Adipose tissue (tissue), 3 donors: ENCODE data around the gene RAB11FIP3. TPM values are rescaled to one million over a fixed set of nuclear protein-coding genes. Genes with fewer than 3 reads are reported as not detected.
"Not testable (repeated sequence)": the region's sequence is repeated elsewhere in the genome, so short reads cannot be mapped to it uniquely, and the experiment has no call there.

Experiments
- H3K27ac ChIP-seq: one replicate; pipeline ENCODE4 v1.5.1; 2013; ENCODE audit warnings: low read depth, low read length
- WGBS, 3 donors: extraction: QIAGEN DNeasy Blood & Tissue Kit; methylation state at CpG; one replicate each; pipeline ENCODE4 v1.1.7; 2013; 5-methylcytosine and 5-hydroxymethylcytosine counted together
- polyA plus RNA-seq, 3 donors: library from polyadenylated mRNA; stranded (reverse); fragments of 200-250 nt; gene quantifications; one replicate each; pipeline ENCODE4 v1.2.3, GENCODE V29; 2013
- donor health status: healthy with polysubstance abuse.
- donor health status: Bipolar disorder and iron deficiency.
- donor health status: healthy.

The RAB11FIP3 gene
- polyA plus RNA-seq, 3 donors = 20.7 to 27.3 (median 21.9) TPM

DNA sequence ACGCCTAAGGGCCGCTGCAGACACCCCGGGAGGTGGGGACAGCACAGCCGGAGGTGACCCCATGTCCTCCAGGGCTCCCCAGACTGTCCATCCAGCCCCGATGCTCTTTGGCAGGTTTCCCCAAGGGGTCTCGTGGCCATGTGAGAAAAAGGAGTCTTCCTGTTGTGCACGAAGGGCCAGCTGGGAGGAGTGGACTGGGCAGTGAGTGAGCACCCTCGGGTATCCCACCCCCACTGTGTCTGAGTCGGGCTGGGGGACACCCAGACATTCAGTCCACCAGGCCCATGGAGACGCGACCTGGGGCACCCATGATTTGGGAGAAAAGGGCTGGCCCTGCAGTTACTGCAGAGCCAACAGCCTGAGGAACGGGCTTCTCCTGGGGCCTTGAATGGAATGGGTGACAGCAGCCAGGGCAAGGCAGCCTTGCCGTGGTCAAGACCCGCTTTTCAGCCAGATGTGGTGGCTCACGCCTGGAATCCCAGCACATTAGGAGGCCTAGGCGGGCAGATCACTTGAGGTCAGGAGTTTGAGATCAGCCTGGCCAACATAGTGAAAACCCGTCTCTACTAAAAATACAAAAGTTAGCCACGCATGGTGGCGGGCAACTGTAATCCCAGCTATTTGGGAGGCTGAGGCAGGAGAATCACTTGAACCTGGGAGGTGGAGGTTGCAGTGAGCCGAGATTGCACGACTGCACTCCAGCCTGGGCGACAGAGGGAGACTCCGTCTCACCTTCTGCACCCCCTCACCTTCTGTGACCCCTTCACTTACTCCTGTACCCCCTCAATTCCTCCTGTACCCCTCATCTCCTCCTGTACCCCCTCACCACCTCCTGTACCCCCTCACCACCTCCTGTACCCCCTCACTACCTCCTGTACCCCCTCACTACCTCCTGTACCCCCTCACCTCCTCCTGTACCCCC is 78.0 kb downstream of the RAB11FIP3 start:
- WGBS, 3 donors = 94 to 96% (median 95%) methylated on average over 23 of the region's 23 CpGs
- no peak overlapping the region for H3K27ac ChIP-seq

DNA sequence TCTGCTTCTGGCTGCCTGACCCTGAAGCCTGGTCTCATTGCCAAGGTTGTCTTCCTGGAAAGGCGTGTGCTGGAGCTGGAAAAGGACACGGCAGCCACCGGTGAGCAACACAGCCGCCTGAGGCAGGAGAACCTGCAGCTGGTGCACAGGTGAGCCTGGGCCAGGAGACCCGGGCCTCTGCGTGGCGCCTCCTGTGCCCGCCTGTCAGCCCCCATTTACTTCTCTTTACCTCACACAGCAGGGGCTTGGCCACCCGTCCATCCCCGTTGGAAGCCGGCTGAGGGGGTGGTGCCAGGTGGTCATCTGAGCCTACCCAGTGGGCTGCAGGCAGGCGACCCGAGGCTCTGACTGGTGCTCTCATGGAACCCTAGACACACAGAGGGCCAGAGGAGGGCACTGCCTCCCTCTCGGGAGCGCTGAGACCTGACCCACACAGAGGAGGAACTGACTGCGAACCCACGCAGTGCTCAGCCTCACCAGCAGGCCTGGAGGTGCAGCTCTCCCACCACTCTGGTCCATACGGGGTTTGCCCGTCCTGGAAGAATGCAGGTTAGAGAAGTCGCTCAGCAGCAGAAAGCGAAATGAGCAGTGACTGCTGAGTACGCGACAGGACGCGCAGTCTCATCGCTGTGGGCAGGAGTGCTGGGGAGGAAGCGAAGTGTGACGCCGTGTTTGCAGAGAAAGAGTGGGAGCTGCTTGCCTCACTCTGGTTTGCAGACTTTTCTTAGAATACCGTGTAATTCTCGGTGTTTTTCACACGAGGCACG is 80.2 kb downstream of the RAB11FIP3 start:
- WGBS, 3 donors = 90 to 94% (median 92%) methylated on average over 31 to 33 of the region's 33 CpGs
- H3K27ac ChIP-seq = no peak overlapping the region

DNA sequence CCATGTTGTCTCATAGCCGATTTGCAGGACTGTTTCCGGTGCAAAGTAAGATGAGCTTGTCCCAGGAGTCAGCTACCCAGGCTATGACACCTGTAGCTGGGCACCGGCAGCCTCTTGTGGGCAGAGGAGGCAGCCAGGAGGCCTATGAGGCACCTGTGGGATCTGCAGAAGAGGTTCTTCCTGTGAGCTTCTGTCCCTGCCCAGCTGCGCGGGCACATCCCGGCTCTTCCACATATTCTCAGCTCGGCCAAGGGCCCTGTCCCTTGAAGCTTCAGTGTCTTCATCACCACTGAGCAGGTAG is 80.7 kb downstream of the RAB11FIP3 start:
- H3K27ac ChIP-seq = no peak overlapping the region
- WGBS, 3 donors = 94 to 98% (median 96%) methylated on average over 7 of the region's 7 CpGs

DNA sequence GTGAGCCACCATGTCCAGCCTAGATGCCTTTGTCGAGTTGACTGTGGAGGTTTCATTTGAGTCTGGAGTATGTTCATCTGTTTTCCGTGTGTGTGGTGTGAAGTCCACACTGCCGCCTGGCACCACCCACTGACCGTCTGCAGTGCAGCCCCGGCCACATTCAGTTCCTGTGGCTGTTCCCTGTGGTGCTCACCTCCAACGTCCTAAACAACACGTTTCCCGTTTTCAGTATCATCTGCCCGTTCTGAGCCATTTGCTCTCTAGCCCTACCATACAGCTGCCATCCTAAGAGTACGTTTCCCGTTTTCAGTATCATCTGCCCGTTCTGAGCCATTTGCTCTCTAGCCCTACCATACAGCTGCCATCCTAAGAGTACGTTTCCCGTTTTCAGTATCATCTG is 82.1 kb downstream of the RAB11FIP3 start:
- 83 to 88% (median 86%) methylated on average over 14 of the region's 14 CpGs for WGBS, 3 donors
- not testable (repeated sequence) for H3K27ac ChIP-seq

DNA sequence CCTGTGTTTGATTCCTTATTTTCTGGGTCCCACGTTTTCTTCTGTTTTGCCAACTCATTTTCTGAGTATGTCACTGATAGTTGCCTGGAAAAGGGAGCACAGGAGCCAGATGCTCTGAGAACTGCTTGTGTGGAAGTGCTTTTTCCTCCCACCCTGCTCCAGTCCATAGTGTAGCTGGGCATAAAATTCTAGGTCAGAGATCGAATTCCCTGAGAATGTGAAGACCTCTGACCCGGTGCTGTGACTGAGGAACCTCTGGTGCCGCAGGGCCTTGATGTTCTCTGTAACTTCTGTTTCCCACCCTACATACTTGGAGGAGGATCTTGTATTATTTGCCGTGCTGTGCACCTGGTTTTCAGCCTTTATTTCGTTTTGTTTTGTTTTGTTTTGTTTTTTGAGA is 82.5 kb downstream of the RAB11FIP3 start:
- H3K27ac ChIP-seq = no peak overlapping the region
- 86 to 88% (median 87%) methylated on average over 6 of the region's 6 CpGs for WGBS, 3 donors

DNA sequence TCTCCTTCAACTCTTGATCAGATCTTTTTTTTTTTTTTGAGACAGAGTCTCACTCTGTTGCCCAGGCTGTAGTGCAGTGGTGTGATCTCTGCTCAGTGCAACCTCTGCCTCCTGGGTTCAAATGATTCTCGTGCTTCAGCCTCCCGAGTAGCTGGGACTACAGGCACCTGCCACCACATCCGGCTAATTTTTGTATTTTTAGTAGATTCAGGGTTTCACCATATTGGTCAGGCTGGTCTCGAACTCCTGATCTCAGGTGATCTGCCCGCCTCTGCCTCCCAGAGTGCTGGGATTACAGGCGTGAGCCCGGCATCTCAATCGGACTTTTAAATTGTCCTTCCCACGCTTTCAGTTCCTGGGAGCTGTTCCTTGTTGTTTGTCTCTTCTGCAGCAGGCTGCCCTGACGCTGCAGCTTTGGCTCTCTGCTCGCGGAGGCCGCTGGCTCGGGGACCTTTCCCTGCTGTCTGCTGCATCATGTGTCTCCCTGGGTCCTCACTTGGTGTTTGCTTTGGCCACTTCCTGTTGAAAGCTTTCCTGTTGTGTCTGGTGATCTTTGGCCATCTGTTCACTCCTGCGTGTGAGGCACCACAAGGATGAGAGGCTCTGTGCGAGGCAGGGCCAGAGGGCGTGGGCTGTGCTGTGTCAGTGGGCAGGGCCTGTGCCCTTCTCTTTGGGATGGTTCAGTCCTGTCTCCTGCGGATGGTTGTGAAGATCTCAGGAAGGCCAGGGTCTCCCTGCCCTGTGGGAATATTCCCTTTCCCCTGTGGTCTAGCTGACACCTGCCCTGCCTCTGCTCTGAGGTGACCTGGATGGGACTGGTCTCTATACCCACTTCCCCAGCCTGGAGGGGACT is 83.7 kb downstream of the RAB11FIP3 start:
- 82 to 92% (median 87%) methylated on average over 18 of the region's 18 CpGs for WGBS, 3 donors
- H3K27ac ChIP-seq = no peak overlapping the region

DNA sequence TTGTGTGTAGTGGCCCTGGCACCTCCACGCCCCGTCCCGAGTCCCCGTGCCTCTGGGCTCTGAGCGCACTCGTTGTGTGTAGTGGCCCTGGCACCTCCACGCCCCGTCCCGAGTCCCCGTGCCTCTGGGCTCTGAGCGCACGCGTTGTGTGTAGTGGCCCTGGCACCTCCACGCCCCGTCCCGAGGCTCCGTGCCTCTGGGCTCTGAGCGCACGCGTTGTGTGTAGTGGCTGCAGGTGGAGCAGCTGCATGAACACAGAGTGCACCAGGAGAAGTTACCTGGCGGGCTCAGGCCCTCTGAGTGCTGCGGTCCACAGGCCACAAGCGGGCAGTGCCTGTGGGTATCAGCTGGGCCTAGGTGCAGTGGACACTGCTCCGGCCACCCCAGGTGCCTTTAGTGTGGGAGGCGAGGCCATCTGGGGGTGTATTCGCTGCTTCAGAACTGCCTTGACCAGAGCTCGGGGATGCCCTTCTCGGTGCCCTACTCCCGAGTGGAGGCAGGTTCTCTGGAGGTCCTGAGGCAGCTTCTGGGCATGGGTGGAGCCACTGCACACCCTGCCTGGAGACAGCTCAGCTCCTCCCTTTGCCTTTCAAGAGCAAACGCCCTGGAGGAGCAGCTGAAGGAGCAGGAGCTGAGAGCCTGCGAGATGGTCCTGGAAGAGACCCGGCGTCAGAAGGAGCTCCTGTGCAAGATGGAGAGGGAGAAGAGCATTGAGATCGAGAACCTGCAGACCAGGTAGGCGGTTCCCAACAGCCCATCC is 84.8 kb downstream of the RAB11FIP3 start:
- H3K27ac ChIP-seq = no peak overlapping the region
- WGBS, 3 donors = 93 to 96% (median 96%) methylated on average over 34 to 35 of the region's 35 CpGs

DNA sequence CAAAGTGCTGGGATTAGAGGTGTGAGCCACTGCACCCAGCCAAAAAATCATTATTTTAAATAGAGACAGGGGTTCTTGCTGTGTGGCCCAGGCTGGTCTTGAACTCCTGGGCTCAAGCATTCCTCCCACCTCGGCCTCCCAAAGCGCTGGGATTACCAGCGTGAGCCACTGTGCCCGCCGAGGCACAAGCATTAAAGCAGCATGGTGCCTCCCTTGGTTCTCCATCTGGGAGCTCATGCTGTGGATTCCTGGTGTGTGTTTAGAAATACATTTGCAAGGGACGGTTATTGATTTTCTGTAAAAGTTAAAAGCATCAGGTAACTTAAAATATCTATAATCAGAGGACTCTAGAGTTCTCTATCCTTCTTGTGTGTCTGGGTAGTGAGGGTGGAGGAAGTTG is 87.4 kb downstream of the RAB11FIP3 start:
- 85 to 96% (median 95%) methylated on average over 6 of the region's 6 CpGs for WGBS, 3 donors
- no peak overlapping the region for H3K27ac ChIP-seq

DNA sequence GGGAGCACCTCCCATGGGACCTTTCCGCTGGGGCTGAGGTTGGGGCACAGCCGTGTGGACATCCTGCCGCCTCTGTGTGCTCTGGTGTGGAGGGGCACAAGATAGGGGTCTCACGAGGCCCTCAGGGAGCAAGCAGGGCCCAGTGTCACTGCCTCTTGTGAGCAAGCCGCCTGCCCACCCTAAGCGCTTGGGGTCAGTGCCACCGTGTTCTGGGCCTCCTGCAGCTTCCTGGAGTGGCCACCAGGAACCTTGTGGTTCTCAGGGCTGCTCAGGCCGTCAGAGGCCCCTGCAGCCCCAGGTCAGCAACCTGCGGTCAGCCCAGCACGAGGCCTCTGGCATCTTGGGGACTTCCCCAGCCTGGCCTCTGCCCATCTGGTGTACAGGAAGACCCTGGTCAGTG is 88.5 kb downstream of the RAB11FIP3 start:
- H3K27ac ChIP-seq = no peak overlapping the region
- 83 to 87% (median 86%) methylated on average over 10 of the region's 10 CpGs for WGBS, 3 donors

DNA sequence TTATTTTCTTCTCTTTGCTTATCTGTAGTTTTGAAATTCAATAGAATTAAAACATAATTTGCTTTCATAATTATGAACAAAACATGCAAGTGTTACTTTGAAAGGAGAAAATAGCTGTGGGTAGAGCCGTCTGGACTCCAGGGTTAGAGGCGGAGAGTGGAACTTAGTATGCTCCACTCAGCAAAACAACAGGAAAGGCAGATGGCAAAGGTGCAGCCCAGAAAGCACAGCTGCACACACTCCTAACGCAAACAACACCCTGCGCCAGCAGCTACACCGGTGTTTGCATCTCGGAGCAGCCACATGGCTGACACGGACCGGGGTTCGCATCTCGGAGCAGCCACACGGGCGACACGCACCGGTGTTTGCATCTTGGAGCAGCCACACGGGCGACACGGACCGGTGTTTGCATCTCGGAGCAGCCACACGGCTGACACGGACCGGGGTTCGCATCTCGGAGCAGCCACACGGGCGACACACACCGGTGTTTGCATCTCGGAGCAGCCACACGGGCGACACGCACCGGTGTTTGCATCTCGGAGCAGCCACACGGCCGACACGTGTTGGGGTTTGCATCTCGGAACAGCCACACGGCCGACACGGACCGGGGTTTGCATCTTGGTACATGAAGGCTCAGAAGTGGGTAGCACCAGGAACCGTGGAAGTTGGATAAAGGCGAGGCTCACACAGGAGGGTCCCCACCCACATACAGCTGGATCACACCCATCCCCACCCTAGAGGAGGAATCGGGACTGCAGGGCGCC is 89.9 kb downstream of the RAB11FIP3 start:
- 92 to 93% (median 93%) methylated on average over 45 of the region's 45 CpGs for WGBS, 3 donors
- H3K27ac ChIP-seq = no peak overlapping the region

DNA sequence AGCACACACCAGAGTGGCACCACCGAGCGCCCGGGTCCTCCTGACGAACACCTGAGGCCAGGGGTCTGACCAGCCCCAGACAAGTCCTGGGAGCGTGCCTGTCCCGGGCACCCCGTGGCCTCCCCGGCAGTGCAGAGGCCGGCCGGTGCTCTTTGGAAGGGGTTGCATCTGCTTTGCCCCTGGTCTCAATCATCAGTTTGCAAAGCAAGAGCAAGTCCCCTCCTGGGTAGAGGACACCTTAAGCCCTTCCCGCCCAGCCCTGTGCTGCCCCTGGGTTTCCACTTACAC is 90.4 kb downstream of the RAB11FIP3 start:
- 97 to 98% (median 97%) methylated on average over 10 to 11 of the region's 11 CpGs for WGBS, 3 donors
- no peak overlapping the region for H3K27ac ChIP-seq

DNA sequence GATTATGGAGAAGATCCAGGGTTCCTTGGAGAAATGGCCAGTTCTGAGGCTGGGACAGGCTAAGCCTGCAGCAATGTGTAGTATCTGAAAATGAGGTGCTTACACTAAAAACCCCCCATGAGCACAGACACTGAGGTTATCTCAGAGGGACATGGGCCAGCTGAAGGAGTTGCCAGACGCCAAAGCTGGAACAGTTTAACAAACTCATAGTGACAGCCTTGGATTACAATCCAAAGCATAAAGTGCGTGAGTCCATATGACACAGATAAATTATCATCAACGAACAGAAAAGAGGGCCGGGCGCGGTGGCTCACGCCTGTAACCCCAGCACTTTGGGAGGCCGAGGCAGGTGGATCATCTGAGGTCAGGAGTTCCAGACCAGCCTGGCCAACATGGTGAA is 90.9 kb downstream of the RAB11FIP3 start:
- no peak overlapping the region for H3K27ac ChIP-seq
- 92 to 97% (median 95%) methylated on average over 8 of the region's 8 CpGs for WGBS, 3 donors

DNA sequence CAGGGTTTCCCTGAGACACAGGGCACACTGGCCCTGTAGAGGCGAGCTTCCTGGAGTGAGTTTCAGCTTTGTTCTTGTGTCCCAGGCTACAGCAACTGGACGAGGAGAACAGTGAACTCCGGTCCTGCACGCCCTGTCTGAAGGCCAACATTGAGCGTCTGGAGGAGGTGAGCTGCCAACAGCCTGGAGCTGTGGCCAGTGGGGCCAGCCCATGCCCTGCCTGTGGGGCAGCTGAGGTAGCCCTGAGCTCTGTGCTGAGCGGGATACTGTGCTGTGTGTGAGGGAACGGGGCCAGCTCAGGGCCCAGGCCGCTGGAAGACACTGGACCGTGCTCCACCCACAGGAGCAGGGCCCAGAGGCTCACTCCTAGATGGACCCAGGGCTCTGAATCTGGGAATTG is 93.4 kb downstream of the RAB11FIP3 start:
- H3K27ac ChIP-seq = no peak overlapping the region

DNA sequence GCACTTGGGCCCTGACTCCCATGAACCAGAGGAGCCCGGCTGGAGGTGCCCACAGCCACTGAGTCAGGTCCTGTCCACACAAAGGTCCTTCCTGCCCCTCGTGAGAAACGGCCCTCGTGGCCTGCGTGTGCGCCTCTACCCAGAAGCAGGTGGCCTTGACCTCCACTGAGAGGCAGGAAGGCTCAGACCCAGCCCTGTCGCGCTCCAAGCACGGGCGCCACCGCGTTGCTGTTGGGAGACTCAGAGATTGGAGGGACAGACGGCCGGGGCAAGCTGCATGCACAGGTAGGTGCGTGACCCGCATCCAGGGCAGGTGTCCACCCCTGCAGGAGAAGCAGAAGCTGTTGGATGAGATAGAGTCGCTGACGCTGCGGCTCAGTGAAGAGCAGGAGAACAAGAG is 94.0 kb downstream of the RAB11FIP3 start:
- WGBS, 3 donors = 89 to 93% (median 93%) methylated on average over 19 of the region's 19 CpGs
- H3K27ac ChIP-seq = no peak overlapping the region

More for the DNA sequence above, 93.4 kb downstream of the RAB11FIP3 start:
- WGBS, 3 donors = 79 to 93% (median 90%) methylated on average over 9 of the region's 9 CpGs

DNA sequence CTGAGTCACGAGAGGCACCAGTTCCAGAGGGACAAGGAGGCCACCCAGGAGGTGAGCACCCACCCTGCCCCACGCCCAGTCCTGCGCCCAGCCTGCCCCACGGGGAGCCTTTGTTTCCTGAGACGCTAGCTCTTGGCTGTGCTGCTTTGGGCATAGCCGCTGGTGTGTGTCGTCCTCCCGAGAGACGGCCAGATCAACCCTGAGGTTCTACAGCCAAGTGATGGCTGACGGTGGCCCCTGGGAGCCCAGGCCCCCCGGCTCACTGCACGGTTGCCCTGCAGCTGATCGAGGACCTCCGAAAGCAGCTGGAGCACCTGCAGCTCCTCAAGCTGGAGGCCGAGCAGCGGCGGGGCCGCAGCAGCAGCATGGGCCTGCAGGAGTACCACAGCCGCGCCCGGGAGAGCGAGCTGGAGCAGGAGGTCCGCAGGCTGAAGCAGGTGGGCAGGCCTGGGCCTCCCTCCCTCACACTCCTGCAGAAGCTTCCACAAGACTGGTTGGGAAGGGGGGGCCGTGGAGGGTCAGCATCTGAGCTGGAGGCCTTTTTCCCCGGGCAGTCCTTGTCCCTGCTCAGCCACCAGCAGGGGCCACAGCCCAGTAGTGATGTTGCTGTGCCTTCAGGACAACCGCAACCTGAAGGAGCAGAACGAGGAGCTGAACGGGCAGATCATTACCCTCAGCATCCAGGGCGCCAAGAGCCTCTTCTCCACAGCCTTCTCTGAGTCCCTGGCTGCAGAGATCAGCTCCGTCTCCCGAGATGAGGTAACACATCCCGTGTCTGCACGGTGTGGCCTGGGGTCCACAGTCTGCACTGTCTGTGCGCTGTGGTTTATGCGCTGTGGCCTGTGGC is 94.6 kb downstream of the RAB11FIP3 start:
- WGBS, 3 donors = 92 to 95% (median 95%) methylated on average over 35 of the region's 35 CpGs
- H3K27ac ChIP-seq = no peak overlapping the region

DNA sequence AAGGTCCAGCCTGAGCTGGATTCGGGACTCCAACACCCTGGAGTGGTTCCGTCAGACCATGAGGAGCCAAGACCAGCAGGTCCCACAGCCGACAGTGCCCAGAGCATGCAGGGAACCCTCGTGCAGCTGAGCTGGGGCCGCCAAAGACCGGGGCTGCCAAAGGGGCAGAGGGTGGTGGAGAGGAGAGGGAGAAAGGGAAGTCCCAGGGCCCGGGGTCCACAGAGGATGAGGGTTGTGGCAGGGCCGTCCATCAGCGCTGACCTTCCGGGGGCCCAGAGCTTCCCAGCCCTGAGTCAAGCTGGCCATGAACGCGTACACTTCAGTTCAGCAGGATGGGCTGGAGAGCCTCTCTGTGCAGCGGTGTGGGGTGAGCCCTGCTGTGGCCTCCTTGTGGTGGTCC is 95.4 kb downstream of the RAB11FIP3 start:
- H3K27ac ChIP-seq = no peak overlapping the region
- WGBS, 3 donors = 93 to 97% (median 94%) methylated on average over 12 to 13 of the region's 13 CpGs
